ENCODE measurements around the gene TRIM54.
A peak's percentile ranks its signal among the peaks of the same experiment; 100 is the strongest.

Gene TRIM54

DNA sequence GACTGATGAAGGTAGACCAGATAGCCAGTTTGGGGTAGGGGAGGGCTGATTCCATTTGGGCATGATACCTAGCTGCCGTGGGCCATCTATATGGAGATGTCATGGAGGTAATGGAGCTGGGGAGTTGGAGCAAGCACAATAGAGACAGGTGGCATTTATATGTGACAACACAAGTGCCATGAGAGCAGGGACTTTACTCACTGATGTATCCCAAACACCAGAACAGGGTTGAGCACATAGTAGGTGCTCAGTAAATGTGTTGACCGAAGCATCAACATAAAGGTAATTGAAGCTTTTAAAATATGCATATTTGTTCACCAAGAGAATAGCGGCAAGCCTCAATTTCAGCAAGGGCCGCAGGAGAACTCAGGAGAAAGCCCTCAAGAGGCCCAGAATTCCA lies 34.3 kb upstream of the TRIM54 start:
- DNase-seq (ENCODE audit: low read depth): no peak
- H3K4me3 ChIP-seq (ENCODE audit: low read depth, low read length): no peak overlapping the region
- TF ChIP-seq, protein P1, sequence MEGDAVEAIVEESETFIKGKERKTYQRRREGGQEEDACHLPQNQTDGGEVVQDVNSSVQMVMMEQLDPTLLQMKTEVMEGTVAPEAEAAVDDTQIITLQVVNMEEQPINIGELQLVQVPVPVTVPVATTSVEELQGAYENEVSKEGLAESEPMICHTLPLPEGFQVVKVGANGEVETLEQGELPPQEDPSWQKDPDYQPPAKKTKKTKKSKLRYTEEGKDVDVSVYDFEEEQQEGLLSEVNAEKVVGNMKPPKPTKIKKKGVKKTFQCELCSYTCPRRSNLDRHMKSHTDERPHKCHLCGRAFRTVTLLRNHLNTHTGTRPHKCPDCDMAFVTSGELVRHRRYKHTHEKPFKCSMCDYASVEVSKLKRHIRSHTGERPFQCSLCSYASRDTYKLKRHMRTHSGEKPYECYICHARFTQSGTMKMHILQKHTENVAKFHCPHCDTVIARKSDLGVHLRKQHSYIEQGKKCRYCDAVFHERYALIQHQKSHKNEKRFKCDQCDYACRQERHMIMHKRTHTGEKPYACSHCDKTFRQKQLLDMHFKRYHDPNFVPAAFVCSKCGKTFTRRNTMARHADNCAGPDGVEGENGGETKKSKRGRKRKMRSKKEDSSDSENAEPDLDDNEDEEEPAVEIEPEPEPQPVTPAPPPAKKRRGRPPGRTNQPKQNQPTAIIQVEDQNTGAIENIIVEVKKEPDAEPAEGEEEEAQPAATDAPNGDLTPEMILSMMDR (IDR thresholded peaks at IDR 0.05; ENCODE audit: insufficient read depth, low read depth, low read length, missing control alignments): no peak

DNA sequence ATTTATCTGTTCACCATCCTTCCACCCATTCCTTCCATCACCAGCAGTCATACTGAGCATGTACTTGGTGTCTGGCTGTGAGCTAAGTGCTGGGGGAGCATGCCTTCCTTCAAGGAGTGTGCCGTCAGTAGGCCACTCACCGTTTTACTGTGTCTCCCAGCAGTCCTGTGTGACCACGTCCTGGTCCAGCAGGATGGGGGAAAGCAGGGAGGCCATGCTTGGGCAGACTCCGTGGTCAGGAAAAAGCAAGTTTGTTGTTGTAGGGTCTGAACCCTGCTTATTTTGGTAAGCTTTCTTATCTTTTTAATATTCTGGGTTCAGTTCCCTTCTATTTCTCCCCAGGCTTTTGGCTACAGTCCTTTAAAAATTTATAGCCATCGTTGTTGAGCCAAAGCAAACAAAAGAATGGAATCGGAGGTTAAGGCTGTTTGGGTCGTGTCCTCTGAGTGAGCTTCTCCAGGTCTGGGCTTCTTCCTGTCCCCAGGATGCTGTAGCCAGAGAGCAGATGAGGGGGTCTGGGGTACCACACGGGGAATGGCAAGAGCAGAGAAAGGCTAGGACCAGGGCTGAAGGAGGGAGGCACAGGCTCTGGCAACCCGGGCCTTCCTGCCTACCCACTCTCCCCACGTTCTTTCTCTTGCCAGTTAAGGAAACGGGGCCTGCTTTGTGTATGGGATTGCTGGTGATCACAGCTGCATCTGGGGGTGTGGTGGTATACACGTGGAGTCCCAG lies 32.9 kb upstream of the TRIM54 start:
- no peak overlapping the region for H3K4me3 ChIP-seq (ENCODE audit: low read depth, low read length)
- DNase-seq (ENCODE audit: low read depth): no peak
- TF ChIP-seq, protein P1 (IDR thresholded peaks at IDR 0.05; ENCODE audit: insufficient read depth, low read depth, low read length, missing control alignments): no peak

DNA sequence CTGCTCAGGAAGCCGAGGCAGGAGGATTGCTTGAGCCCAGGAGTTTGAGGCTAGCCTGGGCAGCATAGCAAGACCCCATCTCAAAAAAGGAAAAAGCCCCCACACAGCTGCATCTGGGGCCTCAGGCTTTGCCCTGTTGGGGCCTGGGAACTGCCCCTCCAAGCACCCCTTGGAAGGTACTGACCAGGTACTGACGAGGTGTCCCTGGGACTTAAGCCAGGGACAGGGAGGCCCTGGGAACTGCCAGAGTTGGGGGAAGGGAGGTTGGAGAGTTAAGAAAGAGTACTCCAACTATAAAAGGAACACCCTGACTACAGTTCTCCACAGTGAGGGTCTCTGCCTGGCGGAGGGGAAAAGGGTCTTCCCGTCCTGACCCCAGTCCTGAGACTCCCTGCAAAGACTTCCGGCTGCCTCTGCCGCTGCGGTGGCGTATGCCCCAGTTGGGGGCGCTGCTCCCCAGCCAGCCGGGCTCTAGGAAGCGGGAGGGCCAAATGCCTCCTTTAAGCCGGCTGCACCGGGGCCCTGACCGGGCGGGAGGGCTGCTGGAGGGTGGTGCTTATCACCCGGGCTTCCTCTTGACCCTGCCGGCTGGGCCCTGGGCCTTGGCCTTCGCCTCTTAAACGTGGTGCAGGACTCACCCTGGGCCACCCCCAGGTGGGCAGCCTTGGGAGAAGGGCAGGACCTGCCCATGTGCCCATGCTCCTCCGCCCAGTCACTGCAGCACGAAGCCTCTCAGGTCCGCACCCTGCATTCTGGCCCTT lies 32.2 kb upstream of the TRIM54 start:
- no peak overlapping the region for H3K4me3 ChIP-seq (ENCODE audit: low read depth, low read length)
- peak; percentile 69 for DNase-seq (ENCODE audit: low read depth)
- TF ChIP-seq, protein P1 (IDR thresholded peaks at IDR 0.05; ENCODE audit: insufficient read depth, low read depth, low read length, missing control alignments): peak; percentile 85

DNA sequence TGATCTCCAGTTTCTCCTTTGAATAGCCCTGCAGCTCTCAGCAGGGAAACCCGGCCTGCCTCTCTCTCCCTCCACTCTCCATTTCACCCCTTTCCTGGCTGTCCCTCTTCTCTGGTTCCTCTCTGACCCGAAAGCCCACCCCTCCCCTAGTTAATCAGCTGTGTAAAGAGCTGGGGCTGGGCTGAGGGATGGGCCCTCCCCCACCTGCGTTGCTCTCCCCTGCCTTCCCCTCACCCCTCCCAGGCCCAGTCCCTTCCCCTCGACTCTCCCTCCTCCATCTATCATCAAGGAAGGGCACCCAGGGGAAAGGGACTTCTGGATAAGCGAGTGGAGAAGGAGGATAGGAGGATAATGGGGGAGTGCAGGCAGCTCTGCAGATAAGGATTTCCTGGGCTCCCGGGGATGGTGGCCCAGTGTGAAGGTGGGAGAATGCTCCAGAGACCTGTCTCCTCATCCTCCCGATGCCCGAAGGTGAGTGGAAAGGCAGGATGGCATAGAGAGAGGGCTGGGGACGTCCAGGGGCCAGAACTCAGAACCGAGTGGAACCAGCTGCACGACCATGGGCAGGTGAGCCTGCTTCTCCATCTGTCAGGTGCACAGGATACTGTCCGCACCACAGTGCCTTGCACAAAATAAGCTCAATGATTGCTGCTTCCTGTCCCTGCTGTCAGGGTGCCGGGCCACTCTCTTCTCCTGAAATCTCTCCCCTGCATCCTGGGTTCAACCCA lies 31.4 kb upstream of the TRIM54 start:
- no peak for DNase-seq (ENCODE audit: low read depth)
- TF ChIP-seq, protein P1 (IDR thresholded peaks at IDR 0.05; ENCODE audit: insufficient read depth, low read depth, low read length, missing control alignments): no peak
- H3K4me3 ChIP-seq (ENCODE audit: low read depth, low read length): no peak overlapping the region

DNA sequence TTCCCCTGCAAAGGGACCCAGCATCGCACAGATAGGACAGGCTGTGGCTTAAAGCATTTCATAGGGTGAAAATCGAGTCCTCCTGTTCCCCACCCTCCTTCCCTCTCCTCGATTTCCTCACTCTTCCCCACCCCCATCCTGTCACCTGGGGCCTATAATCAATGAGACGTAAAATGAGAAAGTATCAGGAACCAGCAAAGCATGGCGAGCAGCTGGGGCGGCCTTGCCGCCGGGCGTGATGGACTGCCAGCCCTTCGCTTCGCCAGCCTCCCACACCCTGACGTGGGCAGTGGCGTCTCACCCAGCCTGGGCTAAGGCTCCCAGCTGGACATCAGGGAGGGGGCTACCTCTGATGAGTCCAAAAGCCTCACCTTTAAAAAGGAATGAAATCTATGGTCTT lies 30.5 kb upstream of the TRIM54 start:
- H3K4me3 ChIP-seq (ENCODE audit: low read depth, low read length): no peak overlapping the region
- DNase-seq (ENCODE audit: low read depth): no peak
- TF ChIP-seq, protein P1 (IDR thresholded peaks at IDR 0.05; ENCODE audit: insufficient read depth, low read depth, low read length, missing control alignments): no peak

DNA sequence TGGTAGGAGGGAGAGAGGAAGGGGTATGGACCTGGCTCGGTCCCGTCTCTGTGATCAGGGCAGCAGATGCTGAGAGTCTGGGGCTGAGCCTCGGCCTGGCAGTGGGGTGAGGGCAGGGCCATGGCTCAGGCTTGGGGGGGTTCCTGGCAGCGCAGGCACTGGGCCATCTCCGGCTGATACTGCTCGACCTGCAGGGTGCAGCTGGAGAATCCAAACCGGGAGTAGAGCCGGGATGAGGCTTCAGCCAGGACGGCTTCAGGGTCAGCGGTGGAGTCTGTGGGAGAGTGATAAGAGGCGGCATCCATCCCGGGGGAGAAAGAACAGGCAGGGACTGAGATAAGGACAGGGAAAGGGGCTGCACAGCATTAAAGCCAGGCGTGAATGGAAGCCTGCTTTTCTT lies 27.0 kb upstream of the TRIM54 start:
- H3K4me3 ChIP-seq (ENCODE audit: low read depth, low read length): no peak overlapping the region
- DNase-seq (ENCODE audit: low read depth): no peak
- TF ChIP-seq, protein P1 (IDR thresholded peaks at IDR 0.05; ENCODE audit: insufficient read depth, low read depth, low read length, missing control alignments): no peak
